ENCODE measurements around the gene ZGRF1. TPM values are rescaled to one million over a fixed set of nuclear protein-coding genes. Genes with fewer than 3 reads are reported as not detected.

The ZGRF1 gene
- total RNA-seq, 4 donors from 2014 or later = 1.5 to 10.0 (median 3.7) TPM

GRCh38 chr4:112511093-112511802 is 125.5 kb downstream of the ZGRF1 start:
- WGBS = 42% methylated on average over 38 of the region's 40 CpGs
- no peak for DNase-seq (ENCODE audit: extremely low spot score)
- no peak overlapping the region for H3K27ac ChIP-seq (replicated peaks in 1 of 4)
- intact Hi-C loops (cut with DNase I) = no loop called here
- H3K4me3 ChIP-seq = peak overlapping the region; percentile 18 to 48 (median 38)
- H3K27me3 ChIP-seq = peaks cover 12 to 100% (median 77%) of the 10 kb centered on the region in 4 donors
- no peaks in the 10 kb centered on the region for H3K9me3 ChIP-seq
- no peaks in the 10 kb centered on the region for H3K36me3 ChIP-seq
- peaks cover 40 to 53% (median 48%) of the 10 kb centered on the region in 4 donors for H3K4me1 ChIP-seq
- TF ChIP-seq POLR2A (IDR thresholded peaks at IDR 0.05; ENCODE audit: low read depth) (no peak), POLR2AphosphoS5 (IDR thresholded peaks at IDR 0.05) (no peak), EP300 (IDR thresholded peaks at IDR 0.05) (no peak)
- TF ChIP-seq, protein P1, sequence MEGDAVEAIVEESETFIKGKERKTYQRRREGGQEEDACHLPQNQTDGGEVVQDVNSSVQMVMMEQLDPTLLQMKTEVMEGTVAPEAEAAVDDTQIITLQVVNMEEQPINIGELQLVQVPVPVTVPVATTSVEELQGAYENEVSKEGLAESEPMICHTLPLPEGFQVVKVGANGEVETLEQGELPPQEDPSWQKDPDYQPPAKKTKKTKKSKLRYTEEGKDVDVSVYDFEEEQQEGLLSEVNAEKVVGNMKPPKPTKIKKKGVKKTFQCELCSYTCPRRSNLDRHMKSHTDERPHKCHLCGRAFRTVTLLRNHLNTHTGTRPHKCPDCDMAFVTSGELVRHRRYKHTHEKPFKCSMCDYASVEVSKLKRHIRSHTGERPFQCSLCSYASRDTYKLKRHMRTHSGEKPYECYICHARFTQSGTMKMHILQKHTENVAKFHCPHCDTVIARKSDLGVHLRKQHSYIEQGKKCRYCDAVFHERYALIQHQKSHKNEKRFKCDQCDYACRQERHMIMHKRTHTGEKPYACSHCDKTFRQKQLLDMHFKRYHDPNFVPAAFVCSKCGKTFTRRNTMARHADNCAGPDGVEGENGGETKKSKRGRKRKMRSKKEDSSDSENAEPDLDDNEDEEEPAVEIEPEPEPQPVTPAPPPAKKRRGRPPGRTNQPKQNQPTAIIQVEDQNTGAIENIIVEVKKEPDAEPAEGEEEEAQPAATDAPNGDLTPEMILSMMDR (IDR thresholded peaks at IDR 0.05) = no peak

DNA sequence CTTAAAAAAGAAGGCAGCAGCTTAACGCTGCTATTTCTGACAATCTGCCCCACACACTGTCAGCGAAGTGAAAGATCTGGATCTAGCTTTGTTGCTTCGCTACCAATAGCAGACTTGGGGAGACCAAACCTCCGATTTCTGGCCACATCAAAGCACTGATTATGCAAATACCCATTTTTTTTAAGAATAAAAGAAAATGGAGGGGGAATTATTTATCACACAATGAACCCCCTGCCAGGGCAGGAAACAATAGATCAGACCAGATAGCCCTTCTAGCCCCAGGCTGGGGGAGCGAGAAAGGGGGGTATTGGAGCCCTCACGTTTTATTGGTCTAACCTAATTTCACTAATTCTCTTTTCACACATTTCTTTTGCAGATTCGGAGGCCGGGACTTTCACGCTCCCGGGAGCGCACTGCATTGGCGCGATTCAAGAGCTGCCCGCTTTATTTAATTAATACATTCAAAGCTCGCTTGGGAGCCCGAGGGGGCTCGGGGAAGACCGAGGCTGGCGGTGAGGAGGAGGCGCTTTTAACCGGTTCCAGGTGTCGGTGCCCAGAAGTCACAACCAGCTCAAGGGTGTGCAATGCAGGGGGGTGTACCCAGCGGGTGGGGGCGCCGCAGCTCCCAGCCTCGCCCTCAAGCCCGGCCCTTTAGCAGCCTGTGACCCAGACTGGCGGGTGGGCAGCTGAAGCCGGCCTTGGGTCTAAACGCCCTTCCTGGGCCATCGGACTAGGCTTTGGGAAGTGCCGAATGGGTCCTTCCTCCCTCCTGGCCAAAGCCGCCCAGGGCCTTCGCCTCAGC is 126.2 kb downstream of the ZGRF1 start:
- TF ChIP-seq POLR2A (IDR thresholded peaks at IDR 0.05; ENCODE audit: low read depth) = no peak
- TF ChIP-seq POLR2AphosphoS5 (IDR thresholded peaks at IDR 0.05) = no peak
- TF ChIP-seq EP300 (IDR thresholded peaks at IDR 0.05) = no peak
- TF ChIP-seq, protein P1 (IDR thresholded peaks at IDR 0.05) = no peak
- intact Hi-C loops (cut with DNase I) = no loop called here
- DNase-seq (ENCODE audit: extremely low spot score) = no peak
- H3K9me3 ChIP-seq = no peaks in the 10 kb centered on the region
- peak overlapping the region; percentile 18 to 48 (median 38) for H3K4me3 ChIP-seq
- no peaks in the 10 kb centered on the region for H3K36me3 ChIP-seq
- peaks cover 33 to 46% (median 40%) of the 10 kb centered on the region in 4 donors for H3K4me1 ChIP-seq
- H3K27me3 ChIP-seq = peaks cover 12 to 98% (median 69%) of the 10 kb centered on the region in 4 donors
- WGBS = 15% methylated on average over 14 of the region's 34 CpGs
- no peak overlapping the region for H3K27ac ChIP-seq (replicated peaks in 1 of 4)

GRCh38 chr4:112509243-112510141 is 127.2 kb downstream of the ZGRF1 start:
- Histone ChIP-seq H3K4me3 (peak overlapping the region; percentile 18 to 48 (median 38)), H3K36me3 (no peaks in the 10 kb centered on the region), H3K9me3 (no peaks in the 10 kb centered on the region), H3K27me3 (peaks cover 4 to 96% (median 62%) of the 10 kb centered on the region in 4 donors), H3K27ac (replicated peaks in 1 of 4) (no peak overlapping the region), H3K4me1 (peaks cover 26 to 36% (median 30%) of the 10 kb centered on the region in 4 donors)
- WGBS = 5% methylated on average over 40 of the region's 46 CpGs
- DNase-seq (ENCODE audit: extremely low spot score) = no peak
- TF ChIP-seq, protein P1 (IDR thresholded peaks at IDR 0.05) = no peak
- TF ChIP-seq POLR2AphosphoS5 (IDR thresholded peaks at IDR 0.05) (no peak), EP300 (IDR thresholded peaks at IDR 0.05) (no peak), POLR2A (IDR thresholded peaks at IDR 0.05; ENCODE audit: low read depth) (no peak)
- intact Hi-C loops (cut with DNase I) = no loop called here

DNA sequence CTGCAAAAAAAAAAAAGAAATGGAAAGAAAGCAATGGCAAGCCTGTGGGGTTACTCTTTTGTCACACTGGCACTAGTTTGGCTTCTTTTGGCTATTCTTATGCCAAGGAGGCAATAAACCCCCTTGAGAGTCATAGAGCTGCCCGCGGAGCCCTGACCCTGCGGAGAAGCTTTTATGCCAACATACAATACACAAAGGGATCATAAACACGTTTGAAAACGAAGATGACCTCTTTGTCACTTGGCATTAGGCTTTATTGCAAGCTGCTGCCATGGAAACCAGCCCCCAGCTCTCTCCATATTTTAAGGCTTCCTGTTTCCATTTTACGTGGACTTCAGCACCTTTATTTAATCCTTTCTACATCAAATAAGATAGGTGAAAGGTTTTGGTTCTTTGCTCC is 128.4 kb downstream of the ZGRF1 start:
- DNase-seq (ENCODE audit: extremely low spot score) = no peak
- no peaks in the 10 kb centered on the region for H3K36me3 ChIP-seq
- H3K4me1 ChIP-seq = peaks cover 23 to 29% (median 24%) of the 10 kb centered on the region in 4 donors
- intact Hi-C loops (cut with DNase I) = no loop called here
- H3K27me3 ChIP-seq = peaks cover 0 to 93% (median 53%) of the 10 kb centered on the region in 4 donors
- TF ChIP-seq EP300 (IDR thresholded peaks at IDR 0.05) (no peak), POLR2AphosphoS5 (IDR thresholded peaks at IDR 0.05) (no peak), POLR2A (IDR thresholded peaks at IDR 0.05; ENCODE audit: low read depth) (no peak)
- TF ChIP-seq, protein P1 (IDR thresholded peaks at IDR 0.05) = no peak
- H3K4me3 ChIP-seq = no peak overlapping the region
- WGBS = 10% methylated on average over 6 of the region's 6 CpGs
- no peak overlapping the region for H3K27ac ChIP-seq (replicated peaks in 1 of 4)
- H3K9me3 ChIP-seq = no peaks in the 10 kb centered on the region
